ENCODE data around the gene CHCHD3.

Gene CHCHD3

DNA sequence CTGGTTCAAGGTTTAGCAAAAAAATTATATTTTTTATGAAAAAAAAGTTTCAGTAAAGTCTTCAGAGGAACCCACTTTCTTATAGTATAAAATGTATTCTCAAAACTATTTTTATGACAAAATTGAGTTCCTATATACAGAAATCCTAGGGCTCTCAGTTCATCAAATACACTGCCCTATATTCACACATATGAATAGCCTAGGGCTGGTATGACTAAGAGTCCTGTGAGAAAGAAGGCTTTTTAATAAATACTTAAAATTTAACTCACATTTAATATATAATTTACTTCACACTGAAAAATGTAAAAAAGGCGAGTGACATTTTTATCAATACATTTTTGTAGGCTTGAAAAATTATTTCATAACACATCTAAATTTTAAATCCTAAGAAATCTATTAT, 16.6 kb downstream of the CHCHD3 start:
- DNase-seq (ENCODE audit: low spot score) = no peak
- in situ Hi-C loops (cut with MboI; ENCODE audit: low pct_unique_long_range_greater_than_20kb, low sequenced_read_pairs, unreplicated experiment) = no loop called here
- TF ChIP-seq, protein P1, sequence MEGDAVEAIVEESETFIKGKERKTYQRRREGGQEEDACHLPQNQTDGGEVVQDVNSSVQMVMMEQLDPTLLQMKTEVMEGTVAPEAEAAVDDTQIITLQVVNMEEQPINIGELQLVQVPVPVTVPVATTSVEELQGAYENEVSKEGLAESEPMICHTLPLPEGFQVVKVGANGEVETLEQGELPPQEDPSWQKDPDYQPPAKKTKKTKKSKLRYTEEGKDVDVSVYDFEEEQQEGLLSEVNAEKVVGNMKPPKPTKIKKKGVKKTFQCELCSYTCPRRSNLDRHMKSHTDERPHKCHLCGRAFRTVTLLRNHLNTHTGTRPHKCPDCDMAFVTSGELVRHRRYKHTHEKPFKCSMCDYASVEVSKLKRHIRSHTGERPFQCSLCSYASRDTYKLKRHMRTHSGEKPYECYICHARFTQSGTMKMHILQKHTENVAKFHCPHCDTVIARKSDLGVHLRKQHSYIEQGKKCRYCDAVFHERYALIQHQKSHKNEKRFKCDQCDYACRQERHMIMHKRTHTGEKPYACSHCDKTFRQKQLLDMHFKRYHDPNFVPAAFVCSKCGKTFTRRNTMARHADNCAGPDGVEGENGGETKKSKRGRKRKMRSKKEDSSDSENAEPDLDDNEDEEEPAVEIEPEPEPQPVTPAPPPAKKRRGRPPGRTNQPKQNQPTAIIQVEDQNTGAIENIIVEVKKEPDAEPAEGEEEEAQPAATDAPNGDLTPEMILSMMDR (IDR thresholded peaks at IDR 0.05; ENCODE audit: extremely low read depth, insufficient read depth, missing control alignments) = no peak

DNA sequence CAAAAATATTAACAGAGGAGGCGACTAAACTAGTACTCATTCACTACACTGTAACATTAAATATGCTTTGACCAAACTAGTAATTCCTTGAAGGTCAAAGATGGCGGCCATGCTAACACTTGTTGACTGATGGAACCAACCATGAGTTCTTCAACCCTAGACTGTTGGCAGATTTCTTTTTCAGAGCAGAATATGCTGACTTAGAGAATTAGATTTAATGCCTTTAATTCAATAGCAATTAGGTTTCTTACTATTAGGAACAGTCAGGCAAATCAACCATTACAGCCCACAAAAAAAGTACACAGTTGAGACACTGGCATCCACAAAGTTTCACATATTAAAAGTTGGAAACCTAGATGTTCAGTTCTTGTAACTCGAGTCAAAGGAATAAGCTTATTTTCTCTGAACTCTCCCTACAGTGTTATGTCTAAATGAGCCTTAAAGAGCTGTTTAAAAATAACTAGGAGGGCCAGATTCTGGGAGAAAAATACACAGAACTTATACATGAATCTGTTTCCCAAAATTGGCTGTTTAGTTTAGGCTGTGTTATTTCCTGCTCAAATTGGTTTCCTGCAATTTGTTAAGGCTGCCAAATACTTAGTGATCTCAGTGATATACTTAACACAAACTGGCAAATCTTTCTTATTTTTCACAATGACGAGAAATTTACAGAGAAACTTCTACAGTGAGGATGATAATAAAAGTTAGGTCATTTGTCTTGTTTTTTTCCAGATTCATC, 17.6 kb downstream of the CHCHD3 start:
- in situ Hi-C loops (cut with MboI; ENCODE audit: low pct_unique_long_range_greater_than_20kb, low sequenced_read_pairs, unreplicated experiment) = no loop called here
- TF ChIP-seq, protein P1 (IDR thresholded peaks at IDR 0.05; ENCODE audit: extremely low read depth, insufficient read depth, missing control alignments) = no peak
- no peak for DNase-seq (ENCODE audit: low spot score)

DNA sequence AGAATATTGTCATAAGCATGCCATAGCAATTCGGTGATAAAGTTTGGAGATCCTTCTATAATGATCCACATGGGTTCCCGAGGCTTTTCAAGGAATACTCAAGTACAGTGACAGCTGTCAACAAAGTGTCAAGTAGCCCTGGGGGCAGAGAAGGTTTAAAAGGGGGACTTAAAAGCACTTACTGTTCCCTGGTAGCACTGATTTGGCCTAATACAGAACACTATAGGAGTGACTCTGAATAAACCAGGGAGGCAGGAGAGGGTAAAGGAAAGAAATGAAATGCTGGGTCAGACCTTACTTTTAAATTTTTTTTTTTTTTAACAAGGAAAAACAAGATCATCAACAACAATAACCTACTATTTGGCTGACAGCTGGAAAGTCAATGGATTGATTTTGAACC, 20.1 kb downstream of the CHCHD3 start:
- TF ChIP-seq, protein P1 (IDR thresholded peaks at IDR 0.05; ENCODE audit: extremely low read depth, insufficient read depth, missing control alignments) = no peak
- no peak for DNase-seq (ENCODE audit: low spot score)
- in situ Hi-C loops (cut with MboI; ENCODE audit: low pct_unique_long_range_greater_than_20kb, low sequenced_read_pairs, unreplicated experiment) = no loop called here

DNA sequence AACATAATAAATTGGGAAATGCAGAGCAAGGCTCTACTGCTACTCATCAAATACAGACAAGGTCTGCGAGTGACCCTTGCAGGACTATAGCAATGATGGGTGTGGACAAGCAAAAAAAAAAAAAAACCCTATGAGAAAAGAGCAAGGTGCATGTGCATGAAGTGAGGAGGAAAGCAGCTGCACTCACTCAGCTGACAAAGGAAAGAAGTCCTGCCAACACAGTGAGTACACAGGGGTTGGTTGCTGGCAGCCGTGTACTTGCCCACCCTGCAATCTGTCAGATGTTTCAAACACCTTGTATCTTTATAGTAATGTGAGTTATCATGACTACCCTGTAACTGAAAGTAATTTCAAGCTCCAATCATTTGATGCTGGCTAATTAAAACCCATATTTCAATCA, 20.5 kb downstream of the CHCHD3 start:
- in situ Hi-C loops (cut with MboI; ENCODE audit: low pct_unique_long_range_greater_than_20kb, low sequenced_read_pairs, unreplicated experiment) = no loop called here
- TF ChIP-seq, protein P1 (IDR thresholded peaks at IDR 0.05; ENCODE audit: extremely low read depth, insufficient read depth, missing control alignments) = no peak
- no peak for DNase-seq (ENCODE audit: low spot score)

DNA sequence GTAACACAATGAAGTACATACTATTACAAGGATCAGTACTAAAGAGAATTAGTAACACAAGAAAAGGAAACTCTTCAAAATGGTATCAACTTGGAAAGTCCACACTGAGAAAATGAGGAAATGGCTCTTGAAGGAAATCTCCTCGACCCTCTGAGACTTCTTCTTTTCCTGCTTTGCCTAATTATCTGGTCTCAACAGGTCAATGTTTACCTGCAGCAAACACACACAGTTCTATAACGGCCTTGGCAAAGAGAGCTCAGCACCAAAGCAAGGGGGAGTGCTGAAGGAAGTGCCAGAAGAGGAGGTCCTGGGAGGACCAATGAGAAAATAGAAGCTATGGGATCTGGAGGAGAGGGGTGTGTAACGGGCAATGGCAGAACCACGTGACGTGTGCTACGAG, 21.9 kb downstream of the CHCHD3 start:
- DNase-seq (ENCODE audit: low spot score) = no peak
- in situ Hi-C loops (cut with MboI; ENCODE audit: low pct_unique_long_range_greater_than_20kb, low sequenced_read_pairs, unreplicated experiment) = no loop called here

DNA sequence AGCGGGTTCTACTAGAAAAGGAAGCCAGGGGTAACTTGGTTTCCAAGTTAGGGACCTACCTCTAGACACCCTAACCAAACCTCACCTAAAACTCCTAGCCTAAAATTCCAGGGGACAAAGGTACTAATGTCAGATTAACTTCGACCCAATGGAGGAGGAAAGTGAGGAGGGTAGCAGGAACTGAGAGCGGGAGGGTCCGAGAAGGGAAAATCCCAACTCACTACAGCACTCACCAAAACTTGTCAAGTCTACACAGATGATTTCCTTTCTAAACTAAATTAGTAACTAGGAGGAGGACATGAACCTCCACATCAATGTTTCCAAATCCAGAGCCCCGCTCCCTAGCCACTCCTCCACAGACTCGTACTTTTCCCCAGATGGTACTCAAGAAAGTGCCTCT, 22.6 kb downstream of the CHCHD3 start:
- in situ Hi-C loops (cut with MboI; ENCODE audit: low pct_unique_long_range_greater_than_20kb, low sequenced_read_pairs, unreplicated experiment) = no loop called here
- no peak for DNase-seq (ENCODE audit: low spot score)
- TF ChIP-seq, protein P1 (IDR thresholded peaks at IDR 0.05; ENCODE audit: extremely low read depth, insufficient read depth, missing control alignments) = no peak

More for the DNA sequence above, 21.9 kb downstream of the CHCHD3 start:
- TF ChIP-seq, protein P1 (IDR thresholded peaks at IDR 0.05; ENCODE audit: extremely low read depth, insufficient read depth, missing control alignments) = no peak

Data from GM13977 (cell line).